ENCODE results near the gene EFNB3.

Gene EFNB3

DNA sequence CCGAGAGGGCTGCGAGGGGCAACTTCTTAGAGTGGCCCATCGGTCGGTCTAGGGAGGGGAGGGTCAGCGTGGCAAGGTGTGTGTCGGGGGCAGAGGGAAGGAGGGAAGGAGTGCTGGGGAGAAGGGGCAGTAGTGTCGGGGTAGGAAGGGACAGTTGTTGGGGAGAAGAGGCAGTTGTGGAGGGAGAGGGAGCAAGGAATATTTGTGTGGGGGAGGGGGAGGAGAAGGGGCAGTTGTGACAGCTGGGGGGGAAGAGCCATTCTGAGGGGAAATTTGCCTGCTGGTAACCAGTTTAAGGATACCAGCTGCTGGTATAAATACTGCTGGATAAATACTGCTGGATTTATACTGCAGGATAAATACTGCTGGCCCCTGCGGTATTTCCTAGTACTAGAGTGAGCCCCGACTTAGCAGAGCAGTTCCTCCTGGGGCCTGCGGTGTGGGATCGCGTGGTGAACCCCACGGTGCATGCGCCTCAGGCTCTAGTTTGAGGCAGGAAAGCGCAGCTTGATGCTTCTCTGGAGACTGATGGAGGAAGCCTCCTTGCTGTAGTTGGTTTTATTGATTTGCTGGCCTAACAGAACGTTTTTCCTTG, 12.9 kb downstream of the EFNB3 start:
- DNase-seq = no peak

DNA sequence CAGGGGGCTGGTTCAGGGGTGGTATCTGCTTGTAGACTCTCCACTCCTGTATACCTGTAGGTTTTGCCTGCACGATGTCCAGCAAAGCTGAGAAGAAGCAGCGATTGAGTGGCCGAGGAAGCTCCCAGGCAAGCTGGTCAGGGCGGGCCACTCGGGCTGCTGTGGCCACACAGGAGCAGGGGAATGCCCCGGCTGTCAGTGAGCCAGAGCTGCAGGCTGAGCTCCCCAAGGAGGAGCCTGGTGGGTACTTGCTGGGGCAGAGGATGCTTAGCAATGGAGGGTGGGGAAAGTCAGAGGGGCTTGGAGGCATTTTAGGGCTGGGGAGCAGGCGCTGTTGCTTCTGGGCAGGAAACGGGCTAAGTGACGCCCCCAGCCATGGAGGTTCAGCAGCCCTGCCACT, 14.7 kb downstream of the EFNB3 start:
- DNase-seq = no peak

DNA sequence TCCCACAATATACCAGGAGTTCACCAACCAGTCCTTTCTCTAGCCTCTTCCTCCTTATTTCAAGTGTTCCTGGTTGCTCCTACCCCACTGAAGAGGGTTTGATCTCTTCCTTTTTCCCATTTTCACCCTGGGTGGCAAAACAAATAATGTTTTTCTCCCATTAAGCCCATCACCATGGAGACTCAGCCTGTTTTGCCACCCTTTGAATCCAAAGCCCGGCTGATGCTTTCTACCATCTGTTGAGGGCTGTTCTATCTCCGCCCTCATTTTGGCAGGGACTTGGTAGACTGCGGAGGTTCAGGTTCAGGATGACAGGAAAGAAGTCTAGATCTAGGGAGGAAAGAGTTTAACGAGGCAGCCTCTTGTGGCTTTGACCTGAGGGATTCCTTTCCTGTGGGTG, 15.1 kb downstream of the EFNB3 start:
- DNase-seq = no peak

DNA sequence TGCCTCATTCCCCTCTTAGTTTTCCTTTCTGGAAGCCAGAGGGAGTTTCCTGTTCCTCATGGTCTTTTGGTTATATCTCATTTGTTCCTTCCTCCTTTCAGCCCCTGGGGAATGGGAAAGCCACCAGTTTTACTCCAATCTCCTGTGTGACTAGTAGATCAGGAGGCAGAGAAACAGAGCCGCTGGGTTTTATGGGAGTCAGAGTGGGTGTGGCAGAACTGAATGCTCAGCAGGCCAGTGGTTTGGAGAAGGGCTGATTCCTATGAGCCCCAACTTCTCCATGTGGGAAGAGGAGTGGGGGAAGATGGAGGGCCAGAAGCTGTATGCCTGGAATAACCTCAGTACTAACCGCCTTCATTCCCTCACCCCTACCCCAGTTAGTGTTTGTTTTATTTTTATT, 16.6 kb downstream of the EFNB3 start:
- DNase-seq = no peak

DNA sequence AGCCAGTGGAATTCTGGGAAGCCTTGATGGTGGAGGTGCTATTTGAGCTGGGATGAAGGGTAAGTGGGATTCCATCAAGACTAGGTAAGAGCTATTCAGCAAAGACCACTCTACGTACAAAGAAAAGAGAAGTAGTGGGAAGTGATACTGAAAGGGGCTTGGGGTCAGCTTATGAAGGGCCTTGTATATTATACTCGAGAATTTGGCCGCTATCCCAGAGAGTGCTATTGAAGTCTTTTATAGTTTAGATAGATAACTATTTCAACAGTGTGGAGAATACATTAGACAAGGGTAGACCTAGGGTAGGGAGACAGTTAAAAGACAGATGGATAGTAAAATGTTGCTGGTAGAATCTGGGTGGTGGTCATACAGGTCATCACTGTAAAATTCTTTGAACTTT, 22.9 kb downstream of the EFNB3 start:
- no peak for DNase-seq

DNA sequence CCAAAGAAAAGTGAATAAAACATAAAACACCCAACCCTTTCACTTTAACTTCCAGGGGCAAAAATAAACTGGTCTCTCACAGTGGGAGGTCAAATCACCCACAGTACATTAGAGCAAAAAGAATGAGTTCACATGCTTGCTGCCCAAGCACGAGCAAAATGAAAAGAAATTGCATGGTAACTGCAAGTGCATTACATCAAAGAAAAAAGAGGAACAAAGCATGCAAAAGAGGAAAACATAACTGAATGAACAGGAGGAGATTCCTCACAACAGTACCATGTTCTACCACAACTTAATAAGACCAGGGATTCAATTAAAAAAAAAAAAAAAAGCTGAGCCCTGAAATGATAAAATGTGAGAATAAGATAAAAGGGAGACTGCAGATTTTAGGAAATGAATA, 24.8 kb downstream of the EFNB3 start:
- no peak for DNase-seq

DNA sequence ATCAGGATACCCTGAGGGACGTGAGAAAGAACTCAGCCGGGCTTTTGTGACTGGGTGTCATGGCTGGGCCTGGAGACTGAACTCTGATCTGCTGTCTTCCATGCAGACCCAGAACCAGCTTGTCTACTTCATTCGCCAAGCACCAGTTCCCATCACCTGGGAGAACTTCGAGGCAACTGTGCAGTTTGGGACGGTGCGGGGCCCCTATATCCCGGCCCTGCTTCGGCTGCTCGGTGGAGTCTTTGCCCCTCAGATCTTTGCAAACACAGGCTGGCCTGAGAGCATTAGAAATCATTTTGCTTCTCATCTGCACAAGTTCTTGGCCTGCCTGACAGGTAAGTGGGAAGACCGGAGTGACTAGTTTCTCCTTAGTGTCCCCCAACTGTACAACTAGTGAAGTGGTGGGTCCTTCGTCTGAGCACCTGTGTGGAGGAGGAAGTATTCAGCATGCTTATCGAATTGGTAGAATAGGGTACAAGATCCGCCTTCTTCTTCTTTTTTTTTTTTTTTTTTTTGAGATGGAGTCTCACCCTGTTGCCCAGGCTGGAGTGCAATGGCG, 28.1 kb downstream of the EFNB3 start:
- DNase-seq = no peak

DNA sequence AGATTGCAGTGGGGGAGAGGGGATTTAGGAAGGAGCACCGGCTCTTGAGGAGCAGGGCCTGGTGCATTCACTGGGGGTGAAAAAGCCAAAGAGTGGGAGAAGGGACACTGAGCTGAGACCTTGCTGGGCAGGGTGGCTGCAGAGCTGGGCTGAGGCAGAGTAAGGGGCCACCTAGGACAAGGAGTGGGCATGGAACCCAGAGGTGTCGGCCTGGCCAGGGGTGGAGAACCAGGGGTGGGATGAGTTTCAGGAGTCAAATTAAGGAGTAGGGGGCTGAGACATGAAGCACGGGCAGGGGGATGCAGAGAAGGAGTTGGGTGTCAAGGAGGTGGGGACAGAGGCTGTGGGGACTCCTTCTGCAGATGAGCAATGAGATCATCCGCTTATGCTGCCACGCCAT, 32.6 kb downstream of the EFNB3 start:
- no peak for DNase-seq

DNA sequence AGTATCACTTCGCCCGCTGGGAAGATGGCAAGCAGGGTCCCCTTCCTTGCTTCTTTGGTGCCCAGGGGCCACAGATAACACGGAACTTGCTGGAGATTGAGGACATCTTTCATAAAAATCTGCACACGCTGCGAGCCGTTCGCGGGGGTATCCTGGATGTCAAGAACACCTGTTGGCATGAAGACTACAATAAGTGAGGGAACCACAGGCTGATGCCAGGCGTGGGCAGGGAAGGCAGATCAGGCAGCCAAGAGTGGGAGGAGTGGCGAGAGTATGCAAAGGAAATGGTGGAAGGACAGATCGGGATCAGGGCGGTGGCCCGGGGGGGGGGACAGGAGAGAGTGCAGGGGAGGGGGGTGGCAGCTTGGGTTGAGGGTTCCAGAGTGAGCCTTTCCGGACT, 34.7 kb downstream of the EFNB3 start:
- DNase-seq = no peak

DNA sequence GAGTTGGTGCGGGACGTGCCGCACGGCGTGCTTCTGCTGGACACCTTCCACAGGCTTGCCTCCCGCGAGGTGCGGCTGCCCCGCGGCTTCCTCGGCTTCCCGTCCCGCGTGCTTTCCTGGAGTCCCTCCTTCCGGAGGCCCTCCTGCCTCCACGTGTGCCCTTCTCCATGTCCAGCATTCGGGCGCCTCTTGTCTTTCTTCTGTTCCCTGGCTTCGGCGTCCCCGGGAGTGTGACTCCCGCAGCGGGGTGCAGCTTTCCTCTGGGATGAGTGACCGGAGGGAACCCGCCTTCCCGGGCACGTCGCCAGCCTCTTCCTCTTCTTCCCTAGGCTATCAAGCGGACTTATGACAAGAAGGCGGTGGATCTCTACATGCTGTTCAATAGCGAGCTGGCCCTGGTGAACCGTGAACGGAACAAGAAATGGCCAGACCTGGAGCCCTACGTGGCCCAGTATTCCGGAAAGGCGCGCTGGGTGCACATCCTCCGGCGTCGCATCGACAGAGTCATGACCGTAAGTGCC, 35.5 kb downstream of the EFNB3 start:
- DNase-seq = no peak

DNA sequence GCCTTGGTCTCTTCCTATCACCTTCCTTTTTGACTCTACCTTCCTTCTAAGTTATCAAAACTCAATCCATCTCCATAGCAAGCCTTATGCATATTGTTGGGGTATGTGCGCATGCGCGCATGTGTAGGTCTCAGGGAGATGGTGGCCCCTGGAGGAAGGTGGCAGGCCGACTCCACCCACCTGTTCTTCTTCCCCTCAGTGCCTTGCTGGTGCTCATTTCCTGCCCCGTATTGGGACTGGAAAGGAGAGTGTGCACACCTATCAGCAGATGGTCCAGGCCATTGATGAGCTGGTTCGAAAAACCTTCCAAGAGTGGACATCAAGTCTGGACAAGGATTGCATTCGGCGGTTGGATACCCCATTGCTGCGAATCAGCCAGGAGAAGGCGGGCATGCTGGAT, 37.7 kb downstream of the EFNB3 start:
- DNase-seq = no peak

DNA sequence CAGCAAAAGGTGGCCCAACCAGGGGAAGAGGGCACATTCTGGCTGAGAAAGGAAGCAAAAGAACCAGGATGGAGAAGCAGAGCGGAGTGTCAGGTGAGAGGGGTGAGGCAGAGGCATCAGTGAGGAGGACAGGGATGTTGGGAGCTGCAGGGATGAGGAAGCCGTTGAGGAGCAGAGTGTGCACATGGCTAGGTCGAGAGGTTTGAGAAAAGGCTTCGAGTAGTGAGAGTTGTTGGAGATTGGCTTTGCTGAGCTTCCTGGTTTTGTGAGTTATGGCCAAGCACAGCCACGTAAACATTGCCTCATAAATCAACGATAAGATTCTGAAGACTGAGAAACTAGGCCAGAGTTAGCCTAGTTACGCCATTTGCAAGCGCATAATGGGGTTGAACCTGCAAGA, 39.4 kb downstream of the EFNB3 start:
- DNase-seq = no peak

DNA sequence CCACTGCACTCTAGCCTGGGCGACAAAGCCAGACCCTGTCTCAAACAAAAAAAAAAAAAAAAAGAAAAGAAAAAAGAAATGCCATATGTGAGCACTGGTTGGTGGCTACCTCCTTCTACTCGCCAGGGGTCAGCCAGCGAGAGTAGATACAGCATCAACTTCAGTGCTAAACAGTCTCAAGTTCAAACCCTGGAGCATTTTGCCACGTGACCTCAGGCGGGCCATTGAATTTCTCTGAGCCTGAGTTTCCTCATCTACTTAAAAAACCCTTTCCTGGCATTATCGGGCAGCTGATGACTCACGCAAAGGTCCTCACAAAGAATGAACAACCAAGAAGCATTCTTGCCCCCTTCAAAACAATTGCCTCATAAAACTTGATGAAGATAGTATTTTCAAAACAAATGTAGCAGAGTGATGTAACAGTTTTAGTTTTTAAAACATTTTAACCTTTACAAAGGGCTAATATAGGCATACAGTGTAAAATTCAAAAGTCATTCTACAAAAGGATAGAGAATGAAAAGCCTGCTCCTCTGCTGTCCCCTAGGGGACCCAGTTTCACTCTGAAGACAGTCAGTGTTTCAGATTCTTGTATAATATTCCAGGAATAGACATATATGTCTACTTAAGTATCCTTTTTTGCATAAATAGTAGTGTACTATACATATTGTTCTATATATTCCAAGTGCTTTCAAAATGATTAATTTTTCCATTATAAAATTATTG, 40.9 kb downstream of the EFNB3 start:
- DNase-seq = peak; percentile 65

DNA sequence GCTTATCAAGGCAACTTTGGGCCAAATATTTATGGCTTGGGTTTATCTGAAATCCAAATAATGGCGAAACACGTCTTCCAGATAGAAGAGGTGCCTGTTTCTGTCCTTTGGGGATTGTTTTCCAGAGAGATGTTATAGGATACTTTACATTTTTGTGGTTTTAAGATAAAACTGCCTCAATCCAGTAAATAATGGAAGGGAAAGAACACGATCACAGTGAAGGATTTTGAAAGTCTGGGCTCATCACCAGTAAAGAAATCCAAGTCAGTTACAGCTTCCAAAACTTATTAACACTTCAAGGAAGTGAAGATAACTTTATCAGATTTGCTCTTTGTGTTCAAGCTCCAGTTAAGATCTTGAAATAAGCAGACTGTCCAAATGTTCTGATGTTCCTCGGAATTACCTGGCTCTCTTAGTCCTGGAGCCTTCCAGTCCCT, 42.7 kb downstream of the EFNB3 start:
- DNase-seq = peak; percentile 65

DNA sequence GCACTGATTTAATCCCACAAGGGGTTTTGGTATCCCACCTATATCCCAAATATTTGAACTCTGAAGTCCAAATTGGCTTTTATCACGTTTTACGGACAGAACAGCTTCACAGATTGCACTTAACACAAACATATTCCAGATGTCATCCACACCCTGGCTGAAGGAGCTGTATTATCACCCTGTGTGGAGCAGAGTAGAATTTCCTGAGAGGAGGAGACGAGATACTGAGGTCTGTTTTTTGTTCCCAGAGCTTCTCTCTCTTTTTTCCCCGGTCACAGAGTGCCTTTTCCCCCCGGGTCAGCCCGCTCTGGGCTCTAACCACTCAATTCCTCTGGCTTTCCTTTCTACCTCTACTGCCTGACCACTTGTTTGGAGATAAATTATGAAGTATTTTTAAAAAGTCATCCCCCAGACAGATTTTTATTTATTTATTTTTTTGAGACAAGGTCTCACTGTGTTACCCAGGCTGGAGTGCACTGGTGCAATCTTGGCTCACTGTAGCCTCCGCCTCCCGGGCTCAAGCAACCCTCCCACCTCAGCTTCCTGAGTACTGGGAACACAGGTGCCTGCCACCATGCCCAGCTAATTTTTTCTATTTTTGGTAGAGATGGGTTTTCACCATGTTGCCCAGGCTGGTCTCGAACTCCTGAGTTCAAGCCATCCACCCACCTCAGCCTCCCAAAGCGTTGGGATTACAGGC, 43.2 kb downstream of the EFNB3 start:
- DNase-seq = peak; percentile 22

DNA sequence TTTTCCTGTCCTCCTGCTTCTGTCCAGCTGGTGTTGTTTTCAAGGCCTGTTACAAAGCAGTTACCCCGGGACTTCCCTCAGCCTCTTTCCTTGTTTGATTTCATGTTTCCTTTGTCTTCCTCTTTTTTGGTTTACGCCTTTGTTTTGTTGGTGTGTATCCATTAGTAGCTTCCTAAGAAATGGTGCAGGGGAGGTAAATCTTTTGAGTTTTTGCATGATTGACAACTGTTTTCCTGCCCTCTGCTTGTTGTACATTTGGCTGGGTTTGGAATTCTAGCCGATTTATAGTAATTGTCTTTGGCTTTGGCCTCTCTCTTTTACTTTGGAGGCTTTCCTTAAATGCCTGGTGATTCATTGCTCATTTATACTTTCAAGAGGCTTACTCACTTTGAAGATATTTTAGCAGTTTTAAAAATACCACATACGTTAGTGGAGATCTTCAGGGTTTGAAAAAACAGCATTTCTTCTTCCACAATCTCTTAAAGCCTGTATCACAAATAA, 45.4 kb downstream of the EFNB3 start:
- DNase-seq = peak; percentile 94

DNA sequence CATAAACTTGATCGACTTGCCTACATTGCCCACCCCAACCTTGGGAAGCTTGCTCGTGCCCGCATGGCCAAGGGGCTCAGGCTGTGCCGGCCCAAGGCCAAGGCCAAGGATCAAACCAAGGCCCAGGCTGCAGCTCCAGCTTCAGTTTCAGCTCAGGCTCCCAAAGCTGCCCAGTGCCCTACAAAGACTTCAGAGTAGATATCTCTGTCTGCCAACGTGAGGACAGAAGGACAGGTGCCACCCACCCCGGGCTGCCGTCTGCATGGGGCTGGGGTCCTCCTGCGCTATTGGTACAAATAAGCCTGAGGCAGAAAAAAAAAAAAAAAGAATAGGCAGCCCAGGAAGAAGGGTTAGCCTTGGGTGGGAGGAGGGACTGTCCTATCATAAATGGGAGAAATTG, 49.7 kb downstream of the EFNB3 start:
- no peak for DNase-seq

DNA sequence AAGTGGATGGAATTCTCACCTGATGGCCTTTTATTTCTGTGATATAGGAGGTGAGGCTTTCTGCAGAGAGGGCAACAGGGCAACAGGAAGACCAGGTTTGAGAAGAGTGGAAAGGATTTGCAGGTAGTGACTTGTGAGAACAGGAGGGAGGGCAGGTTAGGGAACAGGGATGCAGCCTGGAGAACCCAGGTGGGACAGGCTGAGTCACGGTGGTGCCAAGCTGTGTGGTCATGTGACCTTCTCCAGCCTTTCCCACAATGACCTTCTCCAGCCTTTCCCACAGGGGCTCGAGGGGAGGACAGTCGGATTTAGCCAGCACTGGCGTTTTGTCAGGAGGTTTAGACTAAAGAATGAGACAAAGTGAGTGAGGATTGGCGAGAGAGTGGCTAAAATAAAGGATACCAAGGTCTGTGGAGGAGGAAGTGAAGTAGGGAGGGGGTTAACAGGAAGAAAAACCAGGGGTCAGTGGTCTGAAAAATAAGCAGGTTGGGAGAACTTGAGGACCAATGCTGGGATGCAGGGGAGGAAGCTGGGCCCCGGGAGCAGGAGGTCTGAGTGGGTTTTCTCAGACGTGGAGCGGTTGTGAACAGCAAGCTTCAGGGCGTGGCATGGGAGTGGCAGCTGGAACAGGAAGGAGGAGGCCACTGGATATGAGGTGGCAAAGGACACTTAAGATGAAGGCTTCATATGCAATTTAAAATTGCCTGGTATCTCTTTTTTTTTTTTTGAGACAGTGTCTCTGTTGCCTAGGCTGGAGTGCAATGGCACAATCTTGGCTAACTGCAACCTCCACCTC, 50.3 kb downstream of the EFNB3 start:
- DNase-seq = no peak

DNA sequence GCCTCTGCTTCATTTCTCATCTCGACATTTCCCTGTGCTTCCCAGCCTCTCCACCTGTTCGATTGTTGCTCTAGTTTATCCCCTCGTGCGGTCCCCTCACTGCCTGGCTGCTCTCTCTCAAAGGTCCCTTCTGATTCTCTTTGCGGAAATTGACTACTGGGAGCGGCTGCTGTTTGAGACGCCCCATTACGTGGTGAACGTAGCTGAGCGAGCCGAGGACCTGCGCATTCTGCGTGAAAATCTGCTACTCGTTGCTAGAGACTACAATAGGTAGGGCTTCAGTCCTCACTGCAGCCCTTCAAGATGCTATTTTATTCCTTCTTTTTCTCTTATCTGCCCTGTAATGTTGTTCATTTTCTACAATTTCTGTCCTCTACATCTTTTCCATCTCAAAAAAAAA, 52.0 kb downstream of the EFNB3 start:
- no peak for DNase-seq
